ENCODE results near the gene ZNF540.
"Not testable (repeated sequence)": the region's sequence is repeated elsewhere in the genome, so short reads cannot be mapped to it uniquely, and the experiment has no call there.

The ZNF540 gene

GRCh38 chr19:37594304-37594981 lies at the start of gene ZNF540, which contains the start of gene ZNF571:
ZNF540 (plus strand) TSS chr19:37594876; CDS start chr19:37598448, 3,572 bp downstream.
ZNF571 (minus strand) TSS chr19:37594792; CDS start chr19:37586676, 8,116 bp downstream.
- peak; percentile 89 to 90 for DNase-seq (ENCODE audit: low read depth in 2 of 2)

DNA sequence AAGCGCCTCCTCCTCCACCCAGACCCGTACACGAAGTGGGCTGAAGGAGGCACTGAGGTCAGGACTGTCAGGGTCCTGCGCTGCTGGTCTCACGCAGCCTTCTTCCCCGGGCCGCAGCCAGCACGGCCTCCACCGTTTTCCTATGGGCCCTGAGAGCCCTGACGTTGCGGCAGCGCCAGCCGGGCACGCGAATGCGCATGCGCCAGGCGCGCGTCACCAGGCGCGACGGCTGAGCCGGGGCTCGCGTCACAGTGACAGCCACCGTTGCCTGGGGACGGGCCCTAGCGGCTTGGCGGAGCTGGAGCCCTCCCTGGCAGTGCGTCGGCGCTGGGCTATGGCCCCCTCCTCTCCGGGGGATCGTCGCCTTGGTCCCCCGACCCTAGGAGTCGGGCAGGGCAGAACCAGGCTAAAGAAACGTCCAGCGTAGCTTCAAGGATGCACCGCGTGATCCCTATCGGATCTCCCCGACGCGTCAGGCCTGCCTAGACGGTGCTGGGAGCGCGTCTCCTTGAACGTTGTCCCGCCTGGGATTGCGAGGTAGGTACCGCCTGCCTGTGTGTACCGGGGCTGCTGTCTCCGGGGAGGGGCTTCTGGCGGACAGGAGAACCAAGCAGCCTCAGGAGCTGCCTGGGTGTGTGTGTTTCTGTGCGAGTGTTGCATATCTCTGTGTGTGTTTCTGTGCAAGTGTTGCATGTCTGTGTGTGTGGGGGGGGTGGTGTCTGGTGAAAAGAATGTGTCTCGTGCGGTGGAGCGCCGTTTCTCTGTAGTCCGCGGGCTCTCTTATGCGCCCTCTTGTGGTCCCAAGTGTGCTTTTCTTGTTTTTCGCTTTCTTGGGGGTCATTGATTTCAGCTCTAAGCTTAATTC lies 43.3 kb upstream of the ZNF540 start:
- peak; percentile 33 to 41 for DNase-seq (ENCODE audit: low read depth in 2 of 2)

DNA sequence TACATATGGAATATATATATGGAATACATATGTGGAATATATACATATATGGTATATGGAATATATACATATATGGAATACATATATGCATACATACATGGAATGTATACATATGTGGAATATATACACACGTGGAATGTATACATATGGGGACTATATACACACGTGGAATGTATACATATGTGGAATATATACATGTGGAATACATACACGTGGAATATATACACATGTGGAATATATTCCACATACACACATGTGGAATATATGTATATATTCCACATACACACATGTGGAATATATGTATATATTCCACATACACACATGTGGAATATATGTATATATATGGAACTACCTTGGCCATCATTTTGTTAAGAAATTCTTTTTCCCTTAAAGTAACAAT lies 31.2 kb upstream of the ZNF540 start:
- DNase-seq (ENCODE audit: low read depth in 2 of 2) = no peak

DNA sequence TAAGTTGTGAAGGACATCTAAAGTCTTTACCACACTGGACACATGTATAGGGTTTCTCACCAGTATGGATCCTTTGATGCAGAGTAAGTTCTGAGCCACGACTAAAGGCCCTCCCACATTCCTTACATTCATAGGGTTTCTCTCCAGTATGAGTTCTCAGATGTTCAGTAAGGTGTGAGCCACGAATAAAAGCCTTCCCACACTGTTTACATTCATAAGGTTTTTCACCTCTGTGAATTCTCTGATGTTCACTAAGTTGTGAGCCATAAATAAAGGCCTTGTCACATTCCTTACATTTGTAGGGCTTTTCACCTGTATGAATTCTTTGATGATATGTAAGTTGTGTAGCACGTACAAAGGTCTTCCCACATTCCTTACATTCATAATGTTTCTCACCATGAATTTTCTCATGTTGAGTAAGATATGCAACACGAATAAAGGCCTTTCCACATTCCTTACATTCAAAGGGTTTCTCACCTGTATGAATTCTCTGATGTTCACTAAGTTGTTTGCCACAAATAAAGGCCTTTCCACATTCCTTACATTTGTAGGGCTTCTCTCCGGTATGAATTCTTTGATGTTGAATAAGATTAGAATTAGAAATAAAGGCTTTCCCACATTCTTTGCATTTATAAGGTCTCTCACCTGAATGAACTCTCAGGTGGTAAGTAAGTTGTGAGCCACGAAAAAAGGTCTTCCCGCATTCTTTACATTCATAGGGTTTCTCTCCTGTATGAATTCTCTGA lies 29.9 kb upstream of the ZNF540 start:
- no peak for DNase-seq (ENCODE audit: low read depth in 2 of 2)

DNA sequence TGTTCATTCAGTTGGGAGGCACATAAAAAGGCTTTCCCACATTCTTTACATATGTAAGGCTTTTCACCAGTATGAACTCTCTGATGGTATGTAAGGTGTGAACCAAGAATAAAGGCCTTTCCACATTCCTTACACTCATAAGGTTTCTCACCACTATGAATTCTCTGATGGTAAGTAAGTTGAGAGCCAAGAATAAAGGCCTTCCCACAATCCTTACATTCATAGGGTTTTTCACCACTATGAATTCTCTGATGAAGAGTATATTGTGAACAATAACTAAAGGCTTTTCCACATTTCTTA lies 29.4 kb upstream of the ZNF540 start:
- no peak for DNase-seq (ENCODE audit: low read depth in 2 of 2)

DNA sequence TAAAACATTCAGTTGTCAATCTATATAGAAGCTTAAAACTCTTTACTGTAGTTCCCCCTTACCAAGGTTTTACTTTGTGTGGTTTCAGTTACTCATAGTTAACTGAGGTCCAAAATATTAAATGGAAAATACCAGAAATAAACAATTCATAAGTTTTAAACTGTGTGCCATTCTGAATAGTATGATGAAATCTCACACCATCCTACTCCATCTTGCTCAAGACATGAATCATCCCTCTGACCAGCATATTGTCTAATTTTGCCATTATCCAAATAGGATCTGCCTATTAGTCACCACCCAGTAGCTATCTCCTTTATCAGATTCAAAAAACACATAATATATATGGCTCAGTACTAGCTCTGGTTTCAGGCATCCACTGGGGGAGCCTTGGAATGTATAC lies 22.5 kb upstream of the ZNF540 start:
- DNase-seq (ENCODE audit: low read depth in 2 of 2) = no peak

DNA sequence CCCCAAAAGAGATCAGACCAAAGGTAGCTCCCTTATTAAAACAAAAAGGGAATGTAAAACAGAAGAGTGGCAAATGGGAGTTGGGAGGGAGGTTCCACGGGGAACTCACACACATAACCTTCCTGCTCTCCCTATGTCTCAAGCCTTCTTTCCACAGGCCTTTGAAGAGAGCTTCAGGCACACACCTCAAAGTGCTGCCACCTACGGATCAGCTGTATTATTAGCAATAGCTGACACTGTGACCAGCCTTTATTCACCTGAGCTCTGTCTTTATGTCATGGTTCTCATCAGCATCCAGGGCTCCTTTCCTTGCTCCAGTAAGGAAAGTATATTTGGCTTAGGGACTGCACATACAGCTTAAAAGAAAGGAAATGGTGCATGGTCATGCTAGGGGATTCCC lies 11.3 kb upstream of the ZNF540 start:
- DNase-seq (ENCODE audit: low read depth in 2 of 2) = no peak

GRCh38 chr19:37593996-37594303 lies 726 bp upstream of the ZNF540 start:
- DNase-seq (ENCODE audit: low read depth in 2 of 2) = no peak

DNA sequence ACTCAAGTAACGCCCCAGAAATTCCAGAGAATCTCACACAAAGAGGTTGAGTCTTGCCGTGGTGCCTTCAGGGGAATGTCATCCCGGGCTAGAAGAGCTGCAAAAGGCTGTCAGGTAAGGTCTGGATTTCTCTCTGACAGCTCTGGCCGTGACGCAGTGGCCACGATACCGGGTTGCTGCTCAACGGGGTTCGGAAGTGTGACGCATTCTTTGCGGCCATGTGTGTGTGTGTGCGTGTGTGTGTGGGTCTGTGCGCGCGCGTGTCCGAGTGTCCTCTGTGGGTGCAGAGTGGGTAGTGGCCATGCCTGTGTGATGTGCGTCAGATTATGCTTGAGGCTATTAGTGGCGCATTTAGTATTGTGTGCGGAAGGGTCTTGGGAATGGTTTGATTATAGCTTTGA lies 306 bp downstream of the ZNF540 start:
- peak; percentile 35 to 36 for DNase-seq (ENCODE audit: low read depth in 2 of 2)

DNA sequence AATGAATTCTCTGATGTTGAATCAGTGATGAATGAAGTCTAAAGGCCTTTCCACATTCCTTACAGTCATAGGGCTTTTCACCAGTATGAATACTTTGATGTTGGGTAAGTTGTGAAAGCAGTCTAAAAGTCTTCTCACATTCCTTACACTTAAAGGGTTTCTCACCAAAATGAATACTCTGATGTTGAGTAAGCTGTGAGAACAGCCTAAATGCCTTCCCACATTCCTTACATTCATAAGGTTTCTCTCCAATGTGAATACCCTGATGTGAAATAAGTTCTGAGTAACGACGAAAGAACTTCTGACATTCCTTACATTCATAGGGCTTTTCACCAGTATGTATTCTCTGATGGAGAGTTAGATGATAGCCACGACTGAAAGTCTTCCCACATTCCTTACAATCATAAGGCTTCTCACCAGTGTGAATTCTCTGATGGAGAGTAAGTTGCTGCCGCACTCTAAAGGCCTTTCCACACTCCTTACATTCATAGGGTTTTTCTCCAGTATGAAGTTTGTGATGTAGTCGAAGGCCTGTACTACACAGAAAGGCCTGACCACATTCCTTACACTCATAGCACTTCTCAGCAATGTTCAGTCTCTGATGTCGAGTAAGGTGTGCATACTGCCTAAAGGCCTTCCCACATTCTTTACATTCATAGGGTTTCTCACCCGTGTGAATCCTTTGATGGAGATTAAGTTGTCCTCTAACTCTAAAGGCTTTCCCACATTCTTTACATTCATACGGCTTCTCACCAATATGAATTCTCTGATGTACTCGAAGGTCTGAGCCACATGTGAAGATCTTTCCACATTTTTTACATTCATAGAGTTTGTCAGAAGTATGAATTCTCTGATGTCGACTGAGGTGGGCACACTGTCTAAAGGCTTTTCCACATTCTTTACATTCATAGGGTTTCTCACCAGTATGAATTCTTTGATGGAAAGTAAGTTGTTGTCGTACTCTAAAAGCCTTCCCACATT lies 40.7 kb downstream of the ZNF540 start:
- no peak for DNase-seq (ENCODE audit: low read depth in 2 of 2)

GRCh38 chr19:37654118-37654517 lies 59.4 kb downstream of the ZNF540 start:
- DNase-seq (ENCODE audit: low read depth in 2 of 2) = no peak

GRCh38 chr19:37654629-37655300 lies 60.1 kb downstream of the ZNF540 start:
- peak; percentile 2 to 7 for DNase-seq (ENCODE audit: low read depth in 2 of 2)

DNA sequence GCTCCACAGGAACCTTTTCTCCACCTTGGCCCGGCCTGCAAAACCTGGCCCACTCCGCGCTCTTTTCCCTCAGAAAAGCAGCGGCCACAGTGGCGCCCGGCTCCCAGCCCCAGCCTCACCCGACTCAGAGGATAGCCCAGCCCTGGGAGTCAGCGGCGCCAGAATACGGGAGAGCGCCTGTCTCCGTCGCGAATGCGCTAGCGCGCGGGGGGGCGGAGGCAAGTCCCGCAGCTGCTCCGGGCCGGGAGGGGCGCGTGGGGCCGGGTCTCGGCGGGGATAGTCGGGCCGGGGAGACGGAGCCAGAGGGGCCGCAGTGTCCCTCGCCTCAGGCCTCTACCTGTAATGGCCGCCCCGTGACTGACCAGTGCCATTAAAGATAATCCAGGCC lies 60.6 kb downstream of the ZNF540 start, which contains the start of gene ZFP30:
ZFP30 (minus strand) TSS at position 165 of the 388 bp plus-strand sequence. CDS start 7,643 bp downstream, outside the sequence.
- peak; percentile 52 to 59 for DNase-seq (ENCODE audit: low read depth in 2 of 2)

DNA sequence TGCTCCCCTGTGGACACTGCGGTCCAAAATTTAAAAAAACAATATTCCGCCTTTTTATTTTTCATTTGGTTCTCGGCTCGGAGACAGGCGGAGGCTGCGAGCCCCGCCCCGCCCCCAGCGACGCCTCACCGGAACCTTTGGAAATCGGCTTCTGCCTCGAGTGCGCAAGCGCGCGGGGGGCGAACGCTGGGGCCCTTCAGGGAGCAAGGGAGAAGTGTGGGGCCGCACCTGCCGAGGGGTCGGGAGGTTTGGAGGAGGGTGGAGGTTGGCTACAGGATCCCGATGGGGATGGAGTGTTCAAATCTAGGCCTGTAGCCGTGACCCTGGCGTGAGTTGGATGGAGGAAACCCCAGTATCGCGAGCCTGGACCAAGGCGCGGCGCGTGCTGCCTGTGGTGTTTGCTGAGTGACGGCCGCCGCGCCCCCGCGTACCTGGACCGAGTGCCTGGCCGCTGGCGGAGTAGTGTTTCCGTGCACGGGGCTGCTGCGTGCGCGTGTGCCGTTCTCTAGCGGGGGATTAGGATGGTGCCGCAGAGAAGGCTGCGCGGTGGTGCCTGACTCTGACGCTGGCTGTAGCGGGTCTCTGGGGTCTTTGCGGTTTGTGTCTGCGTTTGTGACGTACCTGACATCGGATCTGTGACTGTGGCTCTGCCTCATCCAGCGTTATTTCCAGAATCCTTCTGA lies 61.2 kb downstream of the ZNF540 start:
- peak; percentile 75 to 77 for DNase-seq (ENCODE audit: low read depth in 2 of 2)

DNA sequence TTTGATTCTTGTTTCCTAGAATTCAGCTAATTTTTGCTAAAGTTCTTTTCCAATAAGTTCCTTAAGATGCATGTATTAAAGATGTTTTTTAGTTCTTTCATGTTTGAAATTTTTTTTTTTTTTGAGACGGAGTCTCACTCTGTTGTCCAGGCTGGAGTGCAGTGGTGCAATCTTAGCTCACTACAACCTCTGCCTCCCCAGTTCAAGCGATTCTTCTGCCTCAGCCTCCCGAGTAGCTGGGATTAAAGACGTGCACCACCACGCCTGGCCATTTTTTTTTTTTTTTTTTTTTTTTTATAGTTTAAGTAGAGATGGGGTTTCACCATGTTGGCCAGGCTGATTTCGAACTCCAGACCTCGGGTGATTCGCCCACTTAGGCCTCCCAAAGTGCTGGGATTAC lies 62.5 kb downstream of the ZNF540 start:
- not testable (repeated sequence) for DNase-seq (ENCODE audit: low read depth in 2 of 2)
